SK-N-SH (cell line): Measurements from ENCODE around the gene WNT5A. TPM values are rescaled to one million over a fixed set of nuclear protein-coding genes. Genes with fewer than 3 reads are reported as not detected.

Source experiments
- CTCF ChIA-PET: fragments of 300-600, 350-600 bp; formaldehyde crosslinking; extraction: SDS; loops from one replicate; lab custom pipeline; 2021; lab: Yijun Ruan, JAX
- POLR2A ChIA-PET: fragments of 350-600 bp; sonication (Branson Sonifier 250); formaldehyde crosslinking; extraction: SDS; loops from one replicate; lab custom pipeline; 2020; ENCODE audit warnings: antibody characterized with exemption, inconsistent platforms; lab: Yijun Ruan, JAX
- DNase-seq: peaks from one replicate; pipeline ENCODE4 v3.0.0; 2012
- H2AFZ ChIP-seq: fragments of 200-600 bp; sonication (generic); 2 replicates; pipeline ENCODE4 v1.8.1; 2016; ENCODE audit warnings: antibody characterized with exemption, mild to moderate bottlenecking, low read depth
- H3F3A ChIP-seq: fragments of 200-600 bp; sonication (generic); replicated peaks from 2 replicates; pipeline ENCODE3; 2016; ENCODE audit warnings: antibody characterized with exemption, mild to moderate bottlenecking; ENCODE audit not compliant: insufficient read depth
- H3K27ac ChIP-seq, 2 experiments: fragments of 200-500 bp in 1 of 2; fragments of 200-600 bp in 1 of 2; sonication (Bioruptor generic) in 1 of 2; sonication (generic), shearing (Covaris generic) in 1 of 2; 2 replicates each; pipeline versions ENCODE4 v1.5.1 to v1.6.1; 2014 to 2016; ENCODE audit warnings: low read depth in 2 of 2, inconsistent platforms in 1 of 2, low read length in 1 of 2, mild to moderate bottlenecking in 1 of 2, mixed read lengths in 1 of 2
- H3K27me3 ChIP-seq: fragments of 200-600 bp; sonication (generic), shearing (Covaris generic); 2 replicates; pipeline ENCODE4 v1.6.1; 2016; ENCODE audit warnings: mixed run types; ENCODE audit not compliant: insufficient read depth
- H3K36me3 ChIP-seq, 2 experiments: fragments of 200-500 bp in 1 of 2; fragments of 200-600 bp in 1 of 2; sonication (Bioruptor generic) in 1 of 2; sonication (generic) in 1 of 2; replicated peaks in 1 of 2; 2 replicates each; pipeline versions ENCODE3 to v1.5.1; 2014 to 2016; ENCODE audit warnings: low read length in 1 of 2, mild to moderate bottlenecking in 1 of 2; ENCODE audit not compliant: insufficient read depth in 2 of 2, control insufficient read depth in 1 of 2
- H3K4me1 ChIP-seq, 2 experiments: fragments of 200-500 bp in 1 of 2; fragments of 200-600 bp in 1 of 2; sonication (Bioruptor generic) in 1 of 2; sonication (generic), shearing (Covaris generic) in 1 of 2; 2 replicates each; pipeline versions ENCODE4 v1.5.1 to v1.6.1; 2014 to 2016; ENCODE audit warnings: low read depth in 1 of 2, low read length in 1 of 2, mixed run types in 1 of 2; ENCODE audit not compliant: insufficient read depth in 2 of 2, control insufficient read depth in 1 of 2
- H3K4me2 ChIP-seq: fragments of 200-600 bp; sonication (generic), shearing (Covaris generic); 2 replicates; pipeline ENCODE4 v1.6.1; 2017; ENCODE audit warnings: mixed run types
- H3K4me3 ChIP-seq, 2 experiments: fragments of 200-500 bp in 1 of 2; fragments of 200-600 bp in 1 of 2; sonication (Bioruptor generic) in 1 of 2; sonication (generic), shearing (Covaris generic) in 1 of 2; 2 replicates each; pipeline versions ENCODE4 v1.5.1 to v1.8.1; 2014 to 2016; ENCODE audit warnings: low read depth in 2 of 2, inconsistent platforms in 1 of 2, low read length in 1 of 2, mild to moderate bottlenecking in 1 of 2, mixed read lengths in 1 of 2, moderate library complexity in 1 of 2
- H3K79me2 ChIP-seq: fragments of 200-600 bp; sonication (generic); 2 replicates; pipeline ENCODE4 v1.8.1; 2017; ENCODE audit warnings: mild to moderate bottlenecking; ENCODE audit not compliant: insufficient read depth
- H3K9ac ChIP-seq: fragments of 200-600 bp; sonication (generic); 2 replicates; pipeline ENCODE4 v1.6.1; 2017; ENCODE audit warnings: mixed run types
- H3K9me2 ChIP-seq: fragments of 200-600 bp; sonication (generic); 2 replicates; pipeline ENCODE4 v1.6.1; 2017; ENCODE audit warnings: mixed run types
- H3K9me3 ChIP-seq: fragments of 200-600 bp; sonication (generic); 2 replicates; pipeline ENCODE4 v1.6.1; 2017; ENCODE audit warnings: mixed run types, mild to moderate bottlenecking, moderate library complexity
- H4K20me1 ChIP-seq: fragments of 200-600 bp; sonication (generic); 2 replicates; pipeline ENCODE4 v1.6.1; 2017; ENCODE audit warnings: mild to moderate bottlenecking, mixed run types; ENCODE audit not compliant: insufficient read depth
- CHD2 ChIP-seq: fragments of 150-350 bp; IDR thresholded peaks from 2 replicates; pipeline ENCODE4 v1.6.1; 2018; ENCODE audit warnings: low read length; ENCODE audit not compliant: partially characterized antibody
- FOSL2 ChIP-seq: IDR thresholded peaks from 2 replicates; pipeline ENCODE4 v1.4.0; 2012; ENCODE audit warnings: low read depth, mild to moderate bottlenecking, moderate library complexity, borderline replicate concordance
- GABPA ChIP-seq: IDR thresholded peaks from 2 replicates; pipeline ENCODE4 v1.4.0; 2012; ENCODE audit warnings: low read depth, mild to moderate bottlenecking
- MXI1 ChIP-seq: IDR thresholded peaks from 2 replicates; pipeline ENCODE4 v1.6.1; 2012; ENCODE audit warnings: mild to moderate bottlenecking, low read depth, low read length, improper control_type of control experiment
- RAD21 ChIP-seq: IDR thresholded peaks from 2 replicates; pipeline ENCODE4 v1.6.1; 2012; ENCODE audit warnings: mild to moderate bottlenecking, low read length
- RCOR1 ChIP-seq: fragments of 150-350 bp; IDR thresholded peaks from 2 replicates; pipeline ENCODE4 v1.6.1; 2017; ENCODE audit warnings: antibody characterized with exemption, low read length
- RXRA ChIP-seq: IDR thresholded peaks from 2 replicates; pipeline ENCODE4 v1.4.0; 2012; ENCODE audit warnings: low read depth, mild to moderate bottlenecking, borderline replicate concordance
- SIN3A ChIP-seq: IDR thresholded peaks from 2 replicates; pipeline ENCODE4 v1.6.1; 2012; ENCODE audit warnings: low read depth, mild to moderate bottlenecking, low read length, moderate library complexity, borderline replicate concordance
- SMC3 ChIP-seq: IDR thresholded peaks from 2 replicates; pipeline ENCODE4 v1.6.1; 2012; ENCODE audit warnings: low read depth, low read length, improper control_type of control experiment
- TEAD4 ChIP-seq: IDR thresholded peaks from 2 replicates; pipeline ENCODE4 v1.4.0; 2012; ENCODE audit warnings: mild to moderate bottlenecking, borderline replicate concordance; ENCODE audit not compliant: insufficient read depth
- WGBS: methylation state at CpG from one replicate; pipeline ENCODE4 v1.1.6; 2017; ENCODE audit warnings: low lambda C conversion rate; 5-methylcytosine and 5-hydroxymethylcytosine counted together
- polyA plus RNA-seq, 3 experiments: library from polyadenylated mRNA; depleted of rRNA; stranded (reverse); fragments of >200 nt; gene quantifications; 2 replicates each; pipeline ENCODE4 v1.2.3, GENCODE V29; 2012
- TF ChIP-seq, protein P1 (sequence below): IDR thresholded peaks from 2 replicates; pipeline ENCODE4 v1.4.0; 2012; ENCODE audit warnings: low read depth, borderline replicate concordance
- TF ChIP-seq, protein P2 (sequence below): IDR thresholded peaks from 2 replicates; pipeline ENCODE4 v1.6.1; 2012; ENCODE audit warnings: mild to moderate bottlenecking, low read depth, low read length, moderate library complexity
- TF ChIP-seq, protein P3 (sequence below): fragments of 200-600 bp; sonication (generic); IDR thresholded peaks from 2 replicates; pipeline ENCODE4 v1.6.1; 2017; ENCODE audit warnings: antibody characterized with exemption, mild to moderate bottlenecking, moderate library complexity

The WNT5A gene
- polyA plus RNA-seq, 1 of the 3 experiments (the other 2 are of a cell fraction), result 30.7 TPM

DNA sequence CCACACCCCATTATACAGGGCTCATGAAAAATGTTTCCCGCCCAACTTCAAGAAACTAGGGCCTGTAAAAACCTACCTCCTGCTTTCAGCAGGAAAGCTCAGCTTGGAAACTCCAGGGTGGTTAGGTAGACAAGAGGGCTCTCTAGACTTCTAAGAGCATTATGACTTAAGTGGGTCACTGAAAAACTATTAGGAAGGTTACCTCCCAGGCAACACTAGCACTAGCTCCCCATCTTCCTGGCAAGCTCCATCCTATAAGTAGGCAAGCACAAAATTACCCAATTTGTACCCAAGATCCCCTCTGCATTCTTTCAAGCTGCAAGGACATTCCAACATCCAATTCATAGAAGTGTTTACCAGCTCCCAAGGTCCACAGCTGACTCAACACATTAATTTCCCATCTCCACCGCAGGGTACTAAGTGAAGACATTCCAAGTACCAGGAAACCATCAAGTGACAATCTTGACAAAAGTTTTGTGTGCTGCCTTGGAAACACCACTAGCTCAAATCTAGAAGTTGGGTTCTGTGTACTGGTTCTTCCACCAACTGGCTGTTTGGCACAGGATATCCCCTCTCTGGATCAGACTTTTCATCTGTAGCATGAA, 46.9 kb downstream of the WNT5A start:
- Histone ChIP-seq H3K36me3 (no peaks in the 10 kb centered on the region), H3K4me3 (no peak overlapping the region), H3K79me2 (no peaks in the 10 kb centered on the region), H3F3A (no peaks in the 10 kb centered on the region), H3K4me2 (no peak overlapping the region), H2AFZ (no peak overlapping the region), H3K27ac (no peak overlapping the region), H3K4me1 (no peaks in the 10 kb centered on the region), H3K9ac (no peak overlapping the region), H3K27me3 (no peaks in the 10 kb centered on the region), H4K20me1 (no peaks in the 10 kb centered on the region), H3K9me3 (no peaks in the 10 kb centered on the region), H3K9me2 (no peaks in the 10 kb centered on the region)
- no peak for TF ChIP-seq MXI1
- TF ChIP-seq, protein P1, sequence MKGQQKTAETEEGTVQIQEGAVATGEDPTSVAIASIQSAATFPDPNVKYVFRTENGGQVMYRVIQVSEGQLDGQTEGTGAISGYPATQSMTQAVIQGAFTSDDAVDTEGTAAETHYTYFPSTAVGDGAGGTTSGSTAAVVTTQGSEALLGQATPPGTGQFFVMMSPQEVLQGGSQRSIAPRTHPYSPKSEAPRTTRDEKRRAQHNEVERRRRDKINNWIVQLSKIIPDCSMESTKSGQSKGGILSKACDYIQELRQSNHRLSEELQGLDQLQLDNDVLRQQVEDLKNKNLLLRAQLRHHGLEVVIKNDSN, result no peak
- no peak for TF ChIP-seq FOSL2
- TF ChIP-seq RCOR1, result no peak
- no peak for TF ChIP-seq RAD21
- TF ChIP-seq, protein P2, sequence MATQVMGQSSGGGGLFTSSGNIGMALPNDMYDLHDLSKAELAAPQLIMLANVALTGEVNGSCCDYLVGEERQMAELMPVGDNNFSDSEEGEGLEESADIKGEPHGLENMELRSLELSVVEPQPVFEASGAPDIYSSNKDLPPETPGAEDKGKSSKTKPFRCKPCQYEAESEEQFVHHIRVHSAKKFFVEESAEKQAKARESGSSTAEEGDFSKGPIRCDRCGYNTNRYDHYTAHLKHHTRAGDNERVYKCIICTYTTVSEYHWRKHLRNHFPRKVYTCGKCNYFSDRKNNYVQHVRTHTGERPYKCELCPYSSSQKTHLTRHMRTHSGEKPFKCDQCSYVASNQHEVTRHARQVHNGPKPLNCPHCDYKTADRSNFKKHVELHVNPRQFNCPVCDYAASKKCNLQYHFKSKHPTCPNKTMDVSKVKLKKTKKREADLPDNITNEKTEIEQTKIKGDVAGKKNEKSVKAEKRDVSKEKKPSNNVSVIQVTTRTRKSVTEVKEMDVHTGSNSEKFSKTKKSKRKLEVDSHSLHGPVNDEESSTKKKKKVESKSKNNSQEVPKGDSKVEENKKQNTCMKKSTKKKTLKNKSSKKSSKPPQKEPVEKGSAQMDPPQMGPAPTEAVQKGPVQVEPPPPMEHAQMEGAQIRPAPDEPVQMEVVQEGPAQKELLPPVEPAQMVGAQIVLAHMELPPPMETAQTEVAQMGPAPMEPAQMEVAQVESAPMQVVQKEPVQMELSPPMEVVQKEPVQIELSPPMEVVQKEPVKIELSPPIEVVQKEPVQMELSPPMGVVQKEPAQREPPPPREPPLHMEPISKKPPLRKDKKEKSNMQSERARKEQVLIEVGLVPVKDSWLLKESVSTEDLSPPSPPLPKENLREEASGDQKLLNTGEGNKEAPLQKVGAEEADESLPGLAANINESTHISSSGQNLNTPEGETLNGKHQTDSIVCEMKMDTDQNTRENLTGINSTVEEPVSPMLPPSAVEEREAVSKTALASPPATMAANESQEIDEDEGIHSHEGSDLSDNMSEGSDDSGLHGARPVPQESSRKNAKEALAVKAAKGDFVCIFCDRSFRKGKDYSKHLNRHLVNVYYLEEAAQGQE, result no peak
- TF ChIP-seq CHD2, result no peak
- TF ChIP-seq GABPA, result no peak
- no peak for TF ChIP-seq SMC3
- TF ChIP-seq RXRA, result no peak
- no peak for TF ChIP-seq SIN3A
- TF ChIP-seq TEAD4, result no peak
- TF ChIP-seq, protein P3, sequence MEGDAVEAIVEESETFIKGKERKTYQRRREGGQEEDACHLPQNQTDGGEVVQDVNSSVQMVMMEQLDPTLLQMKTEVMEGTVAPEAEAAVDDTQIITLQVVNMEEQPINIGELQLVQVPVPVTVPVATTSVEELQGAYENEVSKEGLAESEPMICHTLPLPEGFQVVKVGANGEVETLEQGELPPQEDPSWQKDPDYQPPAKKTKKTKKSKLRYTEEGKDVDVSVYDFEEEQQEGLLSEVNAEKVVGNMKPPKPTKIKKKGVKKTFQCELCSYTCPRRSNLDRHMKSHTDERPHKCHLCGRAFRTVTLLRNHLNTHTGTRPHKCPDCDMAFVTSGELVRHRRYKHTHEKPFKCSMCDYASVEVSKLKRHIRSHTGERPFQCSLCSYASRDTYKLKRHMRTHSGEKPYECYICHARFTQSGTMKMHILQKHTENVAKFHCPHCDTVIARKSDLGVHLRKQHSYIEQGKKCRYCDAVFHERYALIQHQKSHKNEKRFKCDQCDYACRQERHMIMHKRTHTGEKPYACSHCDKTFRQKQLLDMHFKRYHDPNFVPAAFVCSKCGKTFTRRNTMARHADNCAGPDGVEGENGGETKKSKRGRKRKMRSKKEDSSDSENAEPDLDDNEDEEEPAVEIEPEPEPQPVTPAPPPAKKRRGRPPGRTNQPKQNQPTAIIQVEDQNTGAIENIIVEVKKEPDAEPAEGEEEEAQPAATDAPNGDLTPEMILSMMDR, result no peak
- 55% methylated on average over 2 of the region's 2 CpGs for WGBS
- POLR2A ChIA-PET, result no interaction called here
- no peak for DNase-seq
- CTCF ChIA-PET, result no interaction called here
